Esophagus muscularis mucosa (tissue), 4 donors: ENCODE measurements around the gene AFTPH. TPM values are rescaled to one million over a fixed set of nuclear protein-coding genes. Genes with fewer than 3 reads are reported as not detected.

Source experiments
- DNase-seq: peaks from one replicate; pipeline ENCODE4 v3.0.0-alpha.2; 2017; ENCODE audit errors: extremely low spot score
- H3K27ac ChIP-seq, 4 donors: fragments of 200-600 bp; sonication (generic); replicated peaks in 1 of 4; 1 replicate in 3 of 4; 2 replicates in 1 of 4; pipeline ENCODE4 v1.5.1; 2016 to 2019; ENCODE audit warnings: mild to moderate bottlenecking in 1 of 4
- H3K27me3 ChIP-seq, 4 donors: fragments of 200-600 bp; sonication (generic); one replicate each; pipeline versions ENCODE4 v1.5.1 to v1.6.0; 2016 to 2019
- H3K36me3 ChIP-seq, 4 donors: fragments of 200-600 bp; sonication (generic); one replicate each; pipeline ENCODE4 v1.5.1; 2016 to 2019
- H3K4me1 ChIP-seq, 4 donors: fragments of 200-600 bp; sonication (generic); one replicate each; pipeline ENCODE4 v1.5.1; 2016 to 2019
- H3K4me3 ChIP-seq, 4 donors: fragments of 200-600 bp; sonication (generic); 1 replicate in 2 of 4; 2 replicates in 2 of 4; pipeline ENCODE4 v1.5.1; 2016 to 2019; ENCODE audit warnings: mild to moderate bottlenecking in 4 of 4, moderate library complexity in 1 of 4
- H3K9me3 ChIP-seq, 4 donors: fragments of 200-600 bp; sonication (generic); 1 replicate in 3 of 4; 2 replicates in 1 of 4; pipeline ENCODE4 v1.5.1; 2016 to 2019
- CTCF ChIP-seq, 3 experiments: fragments of 200-600 bp in 2 of 3; fragments of 450-650 bp in 1 of 3; sonication (generic) in 2 of 3; IDR thresholded peaks; one replicate each; pipeline ENCODE4 v1.5.1; 2017 to 2019; ENCODE audit warnings: antibody characterized with exemption in 3 of 3, mild to moderate bottlenecking in 2 of 3, moderate library complexity in 1 of 3
- EP300 ChIP-seq: sonication (generic); formaldehyde crosslinking; IDR thresholded peaks from one replicate; pipeline ENCODE4 v1.6.1; 2017; ENCODE audit warnings: antibody characterized with exemption
- POLR2A ChIP-seq: fragments of 450-650 bp; IDR thresholded peaks from one replicate; pipeline ENCODE4 v1.6.1; 2017; ENCODE audit warnings: antibody characterized with exemption, moderate library complexity, mild to moderate bottlenecking, low read depth
- POLR2AphosphoS5 ChIP-seq, 2 donors: sonication (generic); formaldehyde crosslinking; IDR thresholded peaks; one replicate each; pipeline ENCODE4 v1.6.1; 2017; ENCODE audit warnings: antibody characterized with exemption in 2 of 2
- WGBS: methylation state at CpG from one replicate; pipeline ENCODE4 v1.1.5; 2018; 5-methylcytosine and 5-hydroxymethylcytosine counted together
- intact Hi-C: fragments of 100-400 bp; cut with DNase I; formaldehyde crosslinking; loops from one replicate; pipeline ENCODE4 v1.15.1; 2023
- total RNA-seq, 4 donors: library from RNA; depleted of rRNA; stranded (reverse); fragments of >200 nt; gene quantifications; one replicate each; pipeline versions ENCODE4 v1.1.0 to v1.2.1, GENCODE V29; 2016

AFTPH gene
- total RNA-seq, 4 donors from 2014 or later, result 27.5 to 36.1 (median 35.7) TPM

- WGBS, result 91% methylated on average over 6 of the region's 6 CpGs
- peaks cover 0 to 2% (median 0%) of the 10 kb centered on the region in 4 donors for H3K4me1 ChIP-seq
- no peak for DNase-seq
- no peak overlapping the region for H3K4me3 ChIP-seq
- intact Hi-C loops, result loop anchor here (5.0 to 10.0 kb wide), 2 partner anchors 41 to 229 kb away; partner anchors contain the start of gene AFTPH
- peaks cover 0 to 14% (median 1%) of the 10 kb centered on the region in 4 donors for H3K36me3 ChIP-seq
- H3K27me3 ChIP-seq, result no peaks in the 10 kb centered on the region
- TF ChIP-seq CTCF (IDR thresholded peaks at IDR 0.05) (no peak), POLR2A (no peak), EP300 (no peak), POLR2AphosphoS5 (IDR thresholded peaks at IDR 0.05) (no peak)
- no peak overlapping the region for H3K27ac ChIP-seq
- H3K9me3 ChIP-seq, result no peaks in the 10 kb centered on the region
These were observed 39.4 kb downstream of the AFTPH start for GRCh38 chr2:64563436-64563938.

- Histone ChIP-seq H3K4me3 (no peak overlapping the region), H3K27me3 (no peaks in the 10 kb centered on the region), H3K4me1 (no peaks in the 10 kb centered on the region), H3K27ac (no peak overlapping the region), H3K36me3 (peaks cover 0 to 17% (median 11%) of the 10 kb centered on the region in 4 donors), H3K9me3 (no peaks in the 10 kb centered on the region)
- DNase-seq, result no peak
- intact Hi-C loops, result loop anchor here (10.0 kb wide), 1 partner anchor 231 kb away; no protein-coding TSS in a partner anchor
- WGBS, result 84% methylated on average over 1 of the region's 1 CpG
- TF ChIP-seq POLR2A (no peak), EP300 (no peak), POLR2AphosphoS5 (IDR thresholded peaks at IDR 0.05) (no peak), CTCF (IDR thresholded peaks at IDR 0.05) (no peak)
These were observed 42.0 kb downstream of the AFTPH start for GRCh38 chr2:64565949-64566710.

- TF ChIP-seq CTCF (IDR thresholded peaks at IDR 0.05) (no peak), POLR2A (no peak), EP300 (no peak), POLR2AphosphoS5 (IDR thresholded peaks at IDR 0.05) (no peak)
- no peak overlapping the region for H3K4me3 ChIP-seq
- intact Hi-C loops, result loop anchor here (10.0 kb wide), 1 partner anchor 233 kb away; no protein-coding TSS in a partner anchor
- peaks cover 0 to 25% (median 14%) of the 10 kb centered on the region in 4 donors for H3K36me3 ChIP-seq
- DNase-seq, result no peak
- 91% methylated on average over 6 of the region's 6 CpGs for WGBS
- no peak overlapping the region for H3K27ac ChIP-seq
- no peaks in the 10 kb centered on the region for H3K4me1 ChIP-seq
- H3K9me3 ChIP-seq, result no peaks in the 10 kb centered on the region
- H3K27me3 ChIP-seq, result no peaks in the 10 kb centered on the region
These were observed 43.3 kb downstream of the AFTPH start for GRCh38 chr2:64567473-64567872.

GRCh38 chr2:64568836-64569235, 44.7 kb downstream of the AFTPH start:
- Histone ChIP-seq H3K4me3 (no peak overlapping the region), H3K36me3 (peaks cover 4 to 37% (median 24%) of the 10 kb centered on the region in 4 donors), H3K4me1 (no peaks in the 10 kb centered on the region), H3K27ac (no peak overlapping the region), H3K27me3 (no peaks in the 10 kb centered on the region), H3K9me3 (no peaks in the 10 kb centered on the region)
- no peak for TF ChIP-seq EP300
- no peak for TF ChIP-seq POLR2A
- TF ChIP-seq POLR2AphosphoS5 (IDR thresholded peaks at IDR 0.05), result no peak
- no peak for TF ChIP-seq CTCF (IDR thresholded peaks at IDR 0.05)
- intact Hi-C loops, result loop anchor here (10.0 kb wide), 1 partner anchor 234 kb away; no protein-coding TSS in a partner anchor
- no peak for DNase-seq
- WGBS, result 94% methylated on average over 7 of the region's 7 CpGs
